Uterus (tissue), 2 donors: Measurements from ENCODE around the gene TSPO2.

Experiments used
- POLR2A ChIP-seq, 2 donors: fragments of 450-650 bp; IDR thresholded peaks; one replicate each; pipeline ENCODE4 v1.6.1; 2016; ENCODE audit warnings: antibody characterized with exemption in 2 of 2, mild to moderate bottlenecking in 1 of 2, moderate library complexity in 1 of 2
- TF ChIP-seq, protein P1 (sequence below), 4 experiments: fragments of 200-600 bp in 2 of 4; fragments of 450-650 bp in 2 of 4; sonication (generic) in 2 of 4; IDR thresholded peaks; one replicate each; pipeline ENCODE4 v1.5.1; 2016 to 2019; ENCODE audit warnings: antibody characterized with exemption in 4 of 4, mild to moderate bottlenecking in 2 of 4, moderate library complexity in 1 of 4

DNA sequence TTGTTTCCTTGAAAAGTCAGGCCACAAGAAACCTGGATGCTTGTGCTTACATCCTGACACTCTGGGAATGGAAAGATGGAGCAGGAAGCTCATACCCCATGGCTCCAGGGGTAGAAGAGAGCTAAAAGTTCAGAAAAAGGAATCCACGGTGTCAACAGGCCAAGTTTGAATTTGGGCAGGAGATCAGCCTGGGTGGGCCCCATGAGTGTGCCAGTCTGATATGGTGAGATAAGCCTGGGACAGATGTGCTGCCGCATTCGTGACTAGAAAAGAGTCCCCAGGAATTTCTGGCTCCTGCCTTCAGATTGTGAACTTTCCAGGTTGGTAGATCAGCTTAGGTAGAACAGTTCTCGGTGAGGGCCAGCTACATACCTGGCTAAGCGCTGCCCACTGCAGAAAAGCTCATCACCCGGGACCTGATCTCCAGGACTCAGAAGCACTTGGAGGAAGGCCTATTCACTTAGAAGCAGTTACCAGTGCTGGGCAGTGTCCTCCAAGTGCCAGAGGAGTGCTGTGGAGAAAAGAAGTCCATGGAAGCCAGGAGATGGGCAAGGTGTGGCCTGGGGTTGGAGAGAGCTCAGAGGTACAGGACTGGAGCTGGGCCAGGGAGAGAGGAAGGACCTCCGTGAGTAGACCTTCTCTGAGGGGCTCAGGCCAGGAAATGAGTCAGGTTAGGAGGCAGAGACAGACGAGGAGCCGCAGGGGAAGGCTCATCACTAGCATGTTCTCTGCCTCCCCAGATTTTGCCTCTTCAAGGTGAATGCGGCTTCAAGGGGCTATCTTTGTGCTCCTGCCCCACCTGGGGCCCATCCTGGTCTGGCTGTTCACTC, at the start of gene TSPO2:
- TF ChIP-seq, protein P1, sequence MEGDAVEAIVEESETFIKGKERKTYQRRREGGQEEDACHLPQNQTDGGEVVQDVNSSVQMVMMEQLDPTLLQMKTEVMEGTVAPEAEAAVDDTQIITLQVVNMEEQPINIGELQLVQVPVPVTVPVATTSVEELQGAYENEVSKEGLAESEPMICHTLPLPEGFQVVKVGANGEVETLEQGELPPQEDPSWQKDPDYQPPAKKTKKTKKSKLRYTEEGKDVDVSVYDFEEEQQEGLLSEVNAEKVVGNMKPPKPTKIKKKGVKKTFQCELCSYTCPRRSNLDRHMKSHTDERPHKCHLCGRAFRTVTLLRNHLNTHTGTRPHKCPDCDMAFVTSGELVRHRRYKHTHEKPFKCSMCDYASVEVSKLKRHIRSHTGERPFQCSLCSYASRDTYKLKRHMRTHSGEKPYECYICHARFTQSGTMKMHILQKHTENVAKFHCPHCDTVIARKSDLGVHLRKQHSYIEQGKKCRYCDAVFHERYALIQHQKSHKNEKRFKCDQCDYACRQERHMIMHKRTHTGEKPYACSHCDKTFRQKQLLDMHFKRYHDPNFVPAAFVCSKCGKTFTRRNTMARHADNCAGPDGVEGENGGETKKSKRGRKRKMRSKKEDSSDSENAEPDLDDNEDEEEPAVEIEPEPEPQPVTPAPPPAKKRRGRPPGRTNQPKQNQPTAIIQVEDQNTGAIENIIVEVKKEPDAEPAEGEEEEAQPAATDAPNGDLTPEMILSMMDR (IDR thresholded peaks at IDR 0.05) = no peak
- no peak for TF ChIP-seq POLR2A (IDR thresholded peaks at IDR 0.05)
